Measurements from ENCODE around the gene TRAF3IP3. TPM values are rescaled to one million over a fixed set of nuclear protein-coding genes. Genes with fewer than 3 reads are reported as not detected.

TRAF3IP3 gene
- polyA plus RNA-seq, 3 donors = 1.6 to 2.0 (median 1.7) TPM

- no peak for DNase-seq
Measured at GRCh38 chr1:209736490-209737117, 19.2 kb upstream of the TRAF3IP3 start.

- no peak for DNase-seq
Measured at GRCh38 chr1:209737118-209737505, 18.7 kb upstream of the TRAF3IP3 start.

GRCh38 chr1:209738270-209738669, 17.6 kb upstream of the TRAF3IP3 start:
- no peak for DNase-seq

- DNase-seq = no peak
Measured at GRCh38 chr1:209741193-209741592, 14.7 kb upstream of the TRAF3IP3 start.

DNA sequence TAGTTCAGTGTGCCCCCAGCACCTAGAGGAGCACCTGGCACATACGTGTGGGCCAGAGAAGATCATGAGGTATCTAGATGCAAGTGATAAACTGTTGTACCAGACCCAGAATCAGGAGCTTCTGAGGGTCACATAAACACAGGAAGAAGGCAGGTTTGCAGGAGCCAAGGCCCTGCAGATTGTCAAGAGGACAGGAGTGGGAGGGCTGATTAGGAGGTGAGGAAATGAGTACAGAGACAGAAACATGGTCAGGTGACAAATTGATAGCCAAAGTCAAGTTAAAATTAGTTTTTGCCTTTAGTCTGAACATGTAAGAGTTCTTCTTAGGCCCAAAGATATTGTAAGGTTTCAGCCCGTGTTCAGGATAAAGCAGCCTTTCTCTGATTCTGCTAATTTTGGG, 14.0 kb upstream of the TRAF3IP3 start:
- DNase-seq = no peak

- no peak for DNase-seq
Measured at GRCh38 chr1:209742409-209743144, 13.3 kb upstream of the TRAF3IP3 start.

- DNase-seq = no peak
Measured at GRCh38 chr1:209743145-209743482, 12.7 kb upstream of the TRAF3IP3 start.

- DNase-seq = no peak
Measured at GRCh38 chr1:209746451-209747165, 9.2 kb upstream of the TRAF3IP3 start.

DNA sequence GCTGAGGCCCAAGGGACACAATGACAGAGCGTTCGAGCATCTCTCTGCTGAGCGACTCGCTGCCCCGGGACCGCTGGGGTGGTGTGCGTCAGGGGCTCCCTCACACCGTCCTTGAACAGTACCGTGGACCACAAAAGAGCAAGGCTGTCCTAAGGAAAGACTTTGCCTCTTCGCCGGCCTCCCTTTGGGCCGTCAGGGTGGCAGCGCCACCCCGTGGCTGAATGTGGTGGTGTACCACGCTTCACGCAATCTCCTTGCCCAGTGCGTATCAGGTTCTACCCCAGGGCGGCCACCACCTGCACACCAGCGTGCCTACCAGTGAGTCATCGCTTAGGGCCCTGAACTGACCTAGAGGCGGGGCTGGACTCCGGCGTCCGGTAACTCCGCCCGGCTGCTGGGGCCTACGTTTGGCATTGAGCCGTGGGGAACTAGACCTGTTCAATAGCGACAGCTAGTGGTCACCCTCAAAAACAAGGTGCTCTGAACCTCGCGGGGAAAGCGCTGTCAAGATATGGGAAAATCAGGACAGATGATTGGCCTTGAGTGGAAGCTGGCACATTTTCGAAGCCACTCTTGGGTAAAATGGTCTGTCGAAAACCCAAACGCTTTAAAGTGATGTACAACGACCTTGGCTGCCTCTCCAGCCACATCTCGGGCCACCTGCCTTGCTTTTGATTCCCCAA, 8.1 kb upstream of the TRAF3IP3 start:
- DNase-seq = peak; percentile 80

GRCh38 chr1:209748620-209749019, 7.2 kb upstream of the TRAF3IP3 start:
- no peak for DNase-seq

GRCh38 chr1:209749205-209749604, 6.6 kb upstream of the TRAF3IP3 start:
- DNase-seq = no peak

GRCh38 chr1:209749670-209750323, 6.1 kb upstream of the TRAF3IP3 start:
- no peak for DNase-seq

DNA sequence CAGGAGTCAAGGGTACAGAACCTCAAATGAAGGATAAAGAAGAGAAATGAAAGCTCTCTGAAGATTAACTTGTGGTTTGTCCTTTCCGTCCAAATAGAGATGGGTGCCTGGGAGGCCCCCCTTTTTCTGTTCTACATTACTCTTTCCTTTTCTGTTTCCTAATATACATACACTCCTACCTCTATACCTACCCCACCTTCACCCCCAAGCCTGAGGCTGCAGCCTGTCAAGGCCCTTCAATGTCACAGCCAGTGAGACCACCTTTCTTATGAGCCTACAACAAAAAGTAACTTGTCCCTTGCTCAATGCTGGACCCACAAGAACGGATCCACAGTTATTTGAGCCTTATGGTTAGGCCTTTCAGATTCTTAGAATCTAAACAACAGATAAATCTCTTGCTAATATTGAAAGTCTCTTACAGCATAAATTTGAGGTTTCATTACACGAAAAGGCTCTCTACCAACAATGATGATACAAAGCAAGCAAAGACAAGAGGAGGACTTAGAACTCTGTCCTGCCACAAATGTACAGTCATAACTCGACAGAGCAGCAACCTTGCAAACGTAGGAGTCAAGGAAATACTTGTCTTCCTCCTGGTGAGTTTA, 4.1 kb upstream of the TRAF3IP3 start:
- no peak for DNase-seq

DNA sequence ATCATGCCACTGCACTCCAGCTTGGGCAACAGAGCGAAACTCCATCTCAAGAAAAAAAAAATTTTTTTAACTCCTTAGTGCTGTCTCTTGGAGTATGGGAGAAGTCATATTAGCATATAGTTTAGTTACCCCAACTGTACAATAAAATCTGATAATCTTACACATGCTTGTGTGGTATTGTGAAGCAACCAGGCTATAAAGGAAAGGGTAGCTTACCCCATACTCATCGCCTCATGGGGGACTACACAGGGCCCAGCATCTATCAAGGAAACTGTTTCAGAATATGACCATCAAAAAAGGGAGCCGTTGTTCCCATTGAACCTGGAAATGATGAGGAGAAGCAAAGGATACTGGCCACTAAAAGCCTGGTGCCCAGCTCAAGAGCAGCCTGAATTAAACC, 3.0 kb upstream of the TRAF3IP3 start:
- no peak for DNase-seq

GRCh38 chr1:209755256-209755655, 597 bp upstream of the TRAF3IP3 start:
- DNase-seq = no peak

DNA sequence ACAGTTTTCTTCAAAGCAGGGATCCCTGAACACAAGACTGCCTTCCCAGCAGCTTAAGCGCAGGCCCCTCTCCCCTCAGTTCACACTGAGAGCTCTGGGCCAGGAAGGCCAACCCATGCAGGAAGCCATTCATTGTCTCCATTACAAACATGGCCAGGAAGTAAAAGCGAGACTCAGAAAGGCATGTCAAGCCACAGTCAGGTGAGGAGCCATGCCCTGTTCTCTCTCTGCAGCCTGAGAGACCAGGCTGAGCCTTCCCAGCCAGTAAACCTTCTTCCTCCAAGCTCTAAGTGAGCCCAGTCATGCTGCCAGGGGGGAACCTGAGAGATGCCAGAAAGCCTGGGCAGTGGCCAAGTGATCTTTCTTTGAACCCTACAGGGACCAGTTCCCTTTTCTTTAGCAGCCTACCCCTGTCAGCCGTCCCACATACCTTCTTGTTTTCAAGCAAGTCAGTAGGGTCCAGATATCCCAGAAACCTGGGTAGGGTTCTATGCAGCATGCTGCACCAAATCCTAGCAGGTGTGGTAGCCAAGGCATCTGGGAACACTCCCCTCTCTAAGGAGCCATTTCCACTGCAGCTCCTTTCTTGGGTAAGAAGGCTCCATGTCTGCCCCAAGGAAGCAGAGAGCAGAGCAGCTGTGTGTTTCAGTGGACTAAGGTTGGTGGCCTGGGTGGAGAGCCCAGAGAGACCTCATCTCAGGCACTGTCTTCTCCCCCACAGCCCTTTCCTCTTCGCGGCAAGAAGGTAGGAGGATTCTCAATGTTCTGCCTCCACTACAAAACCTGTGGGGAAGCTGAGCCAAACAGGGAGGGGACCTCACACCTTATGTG, 977 bp downstream of the TRAF3IP3 start:
- no peak for DNase-seq

DNA sequence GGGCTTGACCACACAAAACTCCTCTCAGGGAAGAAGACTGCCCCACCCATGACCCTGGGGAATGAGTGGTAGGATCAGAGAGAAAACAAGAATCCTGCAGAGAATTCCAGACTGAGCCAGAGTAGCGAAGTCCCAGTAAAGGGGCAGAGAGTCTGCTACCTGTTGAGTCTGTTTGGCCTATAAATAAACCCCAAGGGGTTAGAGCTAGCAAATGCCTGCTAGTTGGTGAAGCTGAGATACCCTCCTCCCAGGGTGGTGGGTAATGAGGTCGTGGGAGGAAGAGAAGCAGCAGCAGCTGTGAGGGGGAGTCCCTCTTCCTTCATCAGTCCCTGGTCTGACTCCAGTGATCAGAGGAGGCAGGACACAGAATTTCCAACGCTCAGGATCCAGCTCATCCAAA, 2.5 kb downstream of the TRAF3IP3 start:
- no peak for DNase-seq

- no peak for DNase-seq
Measured at GRCh38 chr1:209759829-209760359, 4.0 kb downstream of the TRAF3IP3 start.

DNA sequence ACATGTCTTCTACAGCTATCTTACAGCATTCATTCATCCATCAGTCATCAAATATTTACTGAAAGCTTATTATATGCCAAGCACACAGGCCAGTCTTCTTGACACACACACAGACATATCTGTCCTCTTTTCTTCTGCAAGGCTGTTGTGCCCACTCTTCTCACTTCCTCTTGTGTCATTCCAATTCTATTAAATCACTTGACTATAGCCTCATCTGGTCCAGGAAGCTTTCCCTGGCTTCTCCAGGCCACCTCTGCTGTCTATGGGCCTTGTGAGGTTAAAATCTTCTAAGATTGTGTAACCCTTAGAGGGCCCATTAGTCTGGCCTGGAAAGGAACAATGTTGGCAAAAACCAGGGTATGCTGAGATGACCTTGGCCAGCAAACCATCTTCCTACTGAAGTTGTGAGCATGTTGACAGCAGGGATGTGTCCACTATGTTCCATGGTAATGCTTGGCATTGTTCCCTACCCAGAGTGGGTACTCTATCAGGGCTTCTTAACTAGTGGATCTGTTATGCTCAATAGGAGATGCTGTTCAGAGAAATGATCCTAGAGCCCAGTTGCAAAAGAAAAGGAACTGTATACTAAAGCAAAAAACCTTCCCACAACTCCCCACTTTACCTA, 5.3 kb downstream of the TRAF3IP3 start:
- DNase-seq = no peak

- no peak for DNase-seq
Measured at GRCh38 chr1:209766051-209766450, 10.2 kb downstream of the TRAF3IP3 start.
